SKM-1 (cell line): ENCODE data around the gene GFOD1.
A peak's percentile ranks its signal among the peaks of the same experiment; 100 is the strongest.
"Not testable (repeated sequence)": the region's sequence is repeated elsewhere in the genome, so short reads cannot be mapped to it uniquely, and the experiment has no call there.

Experiments used
- DNase-seq: peaks from one replicate; lab custom pipeline; 2025; ENCODE audit not compliant: unreplicated experiment; lab: John Stamatoyannopoulos, UW

The GFOD1 gene

GRCh38 chr6:13466304-13467215 lies 20.8 kb downstream of the GFOD1 start:
- DNase-seq = no peak

GRCh38 chr6:13465734-13466133 lies 21.7 kb downstream of the GFOD1 start:
- no peak for DNase-seq

- DNase-seq = no peak
Measured at GRCh38 chr6:13463941-13464340, 23.5 kb downstream of the GFOD1 start.

GRCh38 chr6:13463328-13463717 lies 24.1 kb downstream of the GFOD1 start:
- DNase-seq = no peak

- no peak for DNase-seq
Measured at GRCh38 chr6:13462458-13463327, 24.7 kb downstream of the GFOD1 start.

GRCh38 chr6:13461805-13462204 lies 25.6 kb downstream of the GFOD1 start:
- peak; percentile 70 for DNase-seq

GRCh38 chr6:13461307-13461706 lies 26.1 kb downstream of the GFOD1 start:
- no peak for DNase-seq

GRCh38 chr6:13460289-13460688 lies 27.1 kb downstream of the GFOD1 start:
- not testable (repeated sequence) for DNase-seq

GRCh38 chr6:13457577-13457976 lies 29.8 kb downstream of the GFOD1 start:
- no peak for DNase-seq

- no peak for DNase-seq
Measured at GRCh38 chr6:13455552-13455966, 31.8 kb downstream of the GFOD1 start.

- peak; percentile 24 for DNase-seq
Measured at GRCh38 chr6:13454286-13455221, 32.8 kb downstream of the GFOD1 start.

GRCh38 chr6:13453771-13454251 lies 33.6 kb downstream of the GFOD1 start:
- no peak for DNase-seq

- DNase-seq = no peak
Measured at GRCh38 chr6:13453153-13453552, 34.2 kb downstream of the GFOD1 start.

GRCh38 chr6:13452346-13453117 lies 34.9 kb downstream of the GFOD1 start:
- DNase-seq = no peak

GRCh38 chr6:13451181-13451895 lies 36.1 kb downstream of the GFOD1 start:
- no peak for DNase-seq

- DNase-seq = no peak
Measured at GRCh38 chr6:13450628-13451027, 36.8 kb downstream of the GFOD1 start.

- peak; percentile 80 for DNase-seq
Measured at GRCh38 chr6:13447949-13448724, 39.3 kb downstream of the GFOD1 start.

- DNase-seq = no peak
Measured at GRCh38 chr6:13446381-13446780, 41.0 kb downstream of the GFOD1 start.

GRCh38 chr6:13445744-13446115 lies 41.7 kb downstream of the GFOD1 start:
- DNase-seq = no peak
